ENCODE data around the gene PADI1.

Gene PADI1

GRCh38 chr1:17183388-17184160 is 21.4 kb upstream of the PADI1 start:
- DNase-seq, result no peak

DNA sequence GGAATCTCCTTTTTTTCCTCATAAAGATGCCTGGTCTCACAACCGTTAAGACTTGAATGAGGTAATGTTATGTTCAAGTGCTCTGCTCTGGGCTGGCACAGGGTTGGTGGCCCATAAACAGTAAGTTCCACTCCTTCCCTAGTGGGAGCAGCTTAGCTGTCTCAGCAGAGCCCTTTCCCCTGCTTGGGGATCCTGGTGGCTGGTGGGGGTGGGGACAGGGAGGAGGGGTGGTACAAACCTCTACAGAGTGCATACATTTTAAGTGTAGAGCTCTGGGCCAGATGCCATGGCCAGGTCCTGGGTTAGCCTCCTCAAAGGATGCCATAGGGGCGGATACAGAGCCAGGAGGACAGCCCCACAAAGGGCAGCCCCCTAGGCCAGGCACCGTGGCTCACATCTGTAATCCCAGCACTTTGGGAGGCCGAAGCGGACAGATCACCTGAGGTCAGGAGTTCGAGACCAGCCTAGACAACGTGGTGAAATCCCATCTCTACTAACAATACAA is 20.7 kb upstream of the PADI1 start:
- no peak for DNase-seq

DNA sequence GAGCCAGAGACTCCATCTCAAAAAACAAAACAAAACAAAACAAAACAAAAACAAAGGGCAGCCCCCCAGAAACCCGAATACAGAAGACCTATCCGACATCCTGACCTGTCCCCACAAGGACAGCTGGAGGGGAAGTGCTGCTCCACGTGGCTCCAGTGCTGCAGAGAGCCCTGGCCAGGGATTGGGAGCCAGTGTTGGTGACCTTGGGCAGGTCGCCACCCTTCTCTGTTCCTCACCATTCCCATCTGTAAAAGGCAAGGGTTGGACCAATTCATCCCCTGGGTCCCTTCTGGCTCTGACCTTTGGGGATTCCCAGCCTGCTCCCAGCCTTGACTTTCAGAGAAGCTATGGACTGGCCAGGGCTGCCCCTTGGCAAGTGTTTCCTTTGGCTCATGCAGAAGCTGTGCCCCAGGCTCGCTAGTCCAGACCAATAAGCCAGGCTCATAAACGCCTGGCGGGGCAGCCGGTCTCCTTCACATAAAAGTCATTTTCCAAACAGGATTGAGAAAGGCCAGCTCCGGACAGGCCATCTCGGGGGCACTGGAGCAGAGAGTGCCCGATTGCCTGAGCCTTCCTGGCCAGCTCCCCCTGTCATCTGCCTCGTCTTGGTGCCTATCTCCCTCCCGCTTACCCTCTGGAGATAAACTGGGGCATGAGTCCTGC is 20.0 kb upstream of the PADI1 start:
- DNase-seq, result no peak

GRCh38 chr1:17185485-17185860 is 19.5 kb upstream of the PADI1 start:
- DNase-seq, result no peak

- no peak for DNase-seq
Measured at GRCh38 chr1:17186216-17186909, 18.6 kb upstream of the PADI1 start.

GRCh38 chr1:17187051-17187450 is 17.9 kb upstream of the PADI1 start:
- no peak for DNase-seq

GRCh38 chr1:17188217-17188616 is 16.7 kb upstream of the PADI1 start:
- DNase-seq, result no peak

GRCh38 chr1:17188889-17189631 is 15.9 kb upstream of the PADI1 start:
- no peak for DNase-seq

- DNase-seq, result no peak
Measured at GRCh38 chr1:17189632-17189990, 15.3 kb upstream of the PADI1 start.

GRCh38 chr1:17190010-17190995 is 14.6 kb upstream of the PADI1 start:
- DNase-seq, result no peak

DNA sequence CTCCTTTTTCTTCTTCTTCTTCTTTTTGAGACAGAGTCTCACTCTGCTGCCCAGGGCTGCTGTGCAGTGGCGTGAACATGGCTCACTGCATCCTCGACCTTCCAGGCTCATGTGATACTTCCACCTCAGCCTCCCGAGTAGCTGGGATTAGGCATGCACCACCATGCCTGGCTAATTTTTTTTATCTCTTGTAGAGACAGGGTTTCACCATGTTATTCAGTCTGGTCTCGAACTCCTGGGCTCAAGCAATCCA is 13.0 kb upstream of the PADI1 start:
- no peak for DNase-seq

DNA sequence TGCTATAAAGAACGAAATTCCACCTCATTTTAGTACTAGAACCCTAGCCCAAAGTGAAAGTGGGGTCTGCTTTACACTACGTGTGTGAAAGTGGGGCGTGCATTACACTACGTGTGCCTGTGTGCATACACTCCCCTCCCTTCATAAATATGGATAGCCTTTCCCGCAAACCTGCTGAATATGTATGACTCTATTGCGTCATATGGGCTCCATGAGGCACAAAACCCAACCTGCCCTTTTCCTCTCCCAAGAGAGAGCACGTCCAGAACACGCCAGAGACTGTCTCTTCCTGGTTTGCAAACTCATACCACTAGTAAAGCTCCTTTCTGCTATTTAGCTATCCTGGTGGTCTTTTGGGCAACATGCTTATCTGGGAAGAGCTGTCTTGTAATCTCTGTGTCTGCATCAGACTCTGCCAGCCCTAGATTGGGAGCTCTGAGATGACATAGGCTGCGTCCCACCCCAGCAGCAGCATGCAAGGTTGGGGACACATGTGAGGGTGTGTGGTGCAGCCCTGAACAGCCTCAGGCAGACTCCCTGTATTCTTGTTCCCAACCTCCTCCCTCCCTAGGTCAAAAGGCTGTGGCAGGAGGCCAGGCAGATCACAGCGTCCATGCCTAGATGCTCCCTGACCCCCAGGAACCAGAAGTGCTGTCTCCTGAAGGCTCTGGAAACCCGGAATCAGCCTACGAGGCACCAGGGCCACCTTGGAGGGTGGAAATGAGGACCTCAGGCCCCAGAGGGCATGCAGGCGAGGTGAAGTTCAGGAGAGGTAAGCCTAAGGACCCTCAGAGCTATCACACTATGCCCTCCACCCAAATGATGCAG is 12.3 kb upstream of the PADI1 start:
- no peak for DNase-seq

DNA sequence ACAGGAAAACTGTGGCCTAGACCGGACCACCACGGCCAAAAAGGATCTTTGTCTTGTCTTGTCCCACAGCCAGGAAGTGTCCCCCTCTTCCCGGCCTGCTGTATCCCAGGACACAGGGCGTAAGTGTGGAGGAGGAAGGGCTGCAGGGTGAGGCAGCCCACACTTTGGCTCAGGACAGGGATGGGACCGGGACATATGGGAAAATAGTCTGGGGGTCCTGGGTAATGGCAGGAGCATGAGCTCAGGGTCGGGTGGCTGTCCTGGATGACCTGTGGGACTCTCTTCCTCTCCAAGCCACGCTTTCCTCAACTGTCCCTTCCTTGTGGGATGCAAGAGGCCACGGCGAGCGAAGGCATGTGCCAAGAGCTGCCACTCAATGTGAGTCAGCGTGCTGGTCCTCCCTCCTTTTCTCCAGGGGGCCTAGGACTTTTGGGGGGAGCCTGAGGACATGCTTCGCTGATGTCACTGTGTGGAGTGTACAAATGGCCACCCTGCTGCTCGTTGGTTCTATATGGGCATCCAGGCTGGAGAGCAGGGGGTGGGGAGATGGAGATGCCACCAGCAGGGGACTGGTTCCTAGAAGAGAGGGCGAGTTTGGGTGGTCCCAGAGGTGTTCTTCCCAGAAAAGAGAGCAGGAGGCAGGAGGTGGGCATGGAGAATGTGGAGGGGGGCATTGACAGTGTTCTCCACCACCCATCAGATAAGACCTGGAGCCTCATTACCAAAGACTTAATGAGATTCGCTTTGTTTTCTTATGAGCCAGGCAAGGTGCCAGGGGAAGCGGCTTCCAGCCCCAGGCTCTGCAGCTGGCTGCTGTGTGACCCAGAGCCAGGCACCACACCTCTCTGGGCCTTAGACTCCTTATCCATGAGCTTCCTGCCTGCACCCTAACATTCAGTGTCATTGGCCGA is 11.5 kb upstream of the PADI1 start:
- no peak for DNase-seq

GRCh38 chr1:17194133-17194475 is 10.8 kb upstream of the PADI1 start:
- DNase-seq, result no peak

- no peak for DNase-seq
Measured at GRCh38 chr1:17194615-17195528, 10.1 kb upstream of the PADI1 start.

DNA sequence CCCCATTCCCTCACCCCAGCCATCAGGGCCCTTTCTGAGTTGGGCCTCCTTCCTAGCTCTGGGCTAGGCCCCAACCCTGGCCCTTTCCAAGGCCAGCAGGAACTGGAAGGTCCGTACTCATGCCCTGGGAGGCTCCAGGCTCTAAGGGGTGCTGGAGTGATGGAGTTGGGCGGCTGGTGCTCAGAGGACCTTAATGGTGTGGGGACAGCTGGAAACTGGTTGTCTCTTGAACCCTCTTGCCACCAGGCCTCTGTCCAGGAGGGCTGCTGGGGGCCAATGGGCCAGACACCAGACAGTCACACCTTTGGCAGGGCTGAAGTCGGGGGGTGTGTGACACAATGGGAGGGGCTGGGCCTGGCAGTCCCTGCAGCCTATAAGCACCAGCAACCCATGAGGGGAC is 9.2 kb upstream of the PADI1 start:
- no peak for DNase-seq

GRCh38 chr1:17196496-17197185 is 8.3 kb upstream of the PADI1 start:
- no peak for DNase-seq

GRCh38 chr1:17197696-17198095 is 7.2 kb upstream of the PADI1 start:
- no peak for DNase-seq
